CD4-positive, alpha-beta T cell treated with Interleukin-1 beta for 1 hour (primary cell): Measurements from ENCODE around the gene CDC37L1.
"Not testable (repeated sequence)": the region's sequence is repeated elsewhere in the genome, so short reads cannot be mapped to it uniquely, and the experiment has no call there.

ENCODE experiments used
- DNase-seq, 2 donors: peaks; one replicate each; pipeline ENCODE4 v3.0.0-alpha.2; 2020 to 2022

Gene CDC37L1

DNA sequence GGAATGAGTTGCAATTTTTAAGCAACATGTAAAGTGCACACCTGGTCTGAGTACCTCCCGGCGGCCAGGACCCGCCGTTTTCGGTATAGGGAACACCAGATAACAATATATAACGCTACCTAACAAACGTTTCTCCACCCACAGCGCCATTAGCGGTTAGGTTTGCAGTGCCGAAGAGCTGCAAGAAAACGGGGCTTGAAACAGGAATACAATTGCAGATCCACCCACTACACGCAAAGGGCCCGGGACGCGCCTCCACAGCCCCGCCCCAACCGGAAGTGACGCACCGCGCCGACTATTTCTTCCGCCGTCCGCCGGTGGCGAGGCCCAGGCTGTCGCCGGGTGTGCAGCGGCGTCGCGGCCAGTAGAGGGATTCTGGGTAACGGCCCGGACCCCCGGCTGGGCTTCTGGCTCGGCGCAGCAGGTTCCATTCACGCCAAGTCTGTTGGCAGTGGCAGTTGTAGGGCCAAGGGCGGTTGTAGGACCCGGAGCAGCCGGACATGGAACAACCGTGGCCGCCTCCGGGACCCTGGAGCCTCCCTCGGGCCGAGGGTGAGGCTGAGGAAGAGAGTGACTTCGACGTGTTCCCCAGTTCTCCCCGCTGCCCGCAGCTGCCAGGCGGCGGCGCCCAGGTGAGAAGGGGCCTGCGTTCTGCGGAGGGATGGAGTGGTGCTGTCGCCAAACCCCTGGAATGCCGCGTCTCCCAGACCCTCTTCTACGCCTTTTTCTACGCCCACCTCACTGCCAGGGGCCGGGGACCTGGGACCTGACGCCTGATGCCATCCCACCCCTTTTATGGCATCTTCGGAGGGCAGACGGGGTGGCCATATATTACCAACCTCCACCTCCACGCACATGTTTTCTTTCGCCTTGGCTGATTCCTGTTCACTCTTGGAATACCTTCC is at the start of gene CDC37L1:
Gene CDC37L1 (plus strand): TSS at position 302 of the 905 bp plus-strand sequence. CDS start 199 bp downstream, at position 501.
- peak; percentile 98 for DNase-seq

DNA sequence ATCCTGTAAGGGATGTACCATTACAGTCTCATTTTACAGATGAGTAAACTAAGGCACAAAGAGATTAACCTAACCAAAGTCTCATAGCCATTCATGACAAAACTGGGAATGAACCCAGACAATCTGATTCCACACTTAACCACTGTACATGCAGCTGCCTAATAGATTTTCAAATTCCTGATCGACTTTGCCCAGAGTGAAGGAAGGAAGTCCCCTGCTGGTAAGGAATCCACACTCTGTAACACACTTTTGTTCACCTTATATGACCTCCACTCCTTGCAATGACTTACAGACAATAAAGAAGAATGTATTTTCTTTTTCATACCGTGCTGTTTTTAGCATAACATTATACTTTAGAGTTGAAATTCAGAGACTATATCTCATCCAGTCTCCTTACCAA is 48.5 kb upstream of the CDC37L1 start:
- no peak for DNase-seq

DNA sequence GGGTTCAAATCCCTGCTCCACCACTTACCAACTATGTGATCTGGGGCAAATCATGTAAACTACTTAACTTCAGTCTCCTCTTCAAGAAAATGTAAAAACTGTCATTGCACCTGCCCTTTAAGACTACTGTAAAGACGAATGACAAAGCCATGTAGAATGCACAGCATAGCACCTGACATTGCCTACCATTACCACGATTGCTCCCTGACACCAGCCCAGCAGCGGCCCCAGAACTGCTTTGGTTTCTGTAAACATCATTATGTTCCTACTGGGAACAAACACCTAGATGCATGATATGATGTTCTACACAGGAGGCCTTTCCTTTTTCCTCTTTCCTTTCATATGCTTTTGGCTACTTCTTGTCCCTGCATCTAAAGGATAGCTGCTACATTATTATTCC is 40.4 kb upstream of the CDC37L1 start:
- DNase-seq: no peak

DNA sequence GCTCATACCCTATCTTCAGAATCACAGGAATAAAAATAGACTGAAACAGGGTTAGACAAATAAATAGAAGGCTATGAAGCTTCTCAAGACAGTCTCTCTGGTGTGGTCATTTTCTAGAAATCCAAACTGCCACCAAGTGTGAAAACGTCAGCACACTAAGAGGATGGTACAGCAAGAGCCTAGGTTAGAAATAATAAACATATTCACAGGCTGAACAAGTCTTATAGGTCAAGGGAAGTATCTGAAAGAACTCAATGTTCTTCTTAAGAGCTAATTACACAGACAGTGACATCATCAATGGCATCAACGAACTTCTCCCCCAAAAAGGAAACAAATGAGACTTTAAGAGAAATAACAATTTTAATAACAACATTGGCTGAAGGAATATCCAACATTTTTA is 39.9 kb upstream of the CDC37L1 start:
- DNase-seq: no peak

DNA sequence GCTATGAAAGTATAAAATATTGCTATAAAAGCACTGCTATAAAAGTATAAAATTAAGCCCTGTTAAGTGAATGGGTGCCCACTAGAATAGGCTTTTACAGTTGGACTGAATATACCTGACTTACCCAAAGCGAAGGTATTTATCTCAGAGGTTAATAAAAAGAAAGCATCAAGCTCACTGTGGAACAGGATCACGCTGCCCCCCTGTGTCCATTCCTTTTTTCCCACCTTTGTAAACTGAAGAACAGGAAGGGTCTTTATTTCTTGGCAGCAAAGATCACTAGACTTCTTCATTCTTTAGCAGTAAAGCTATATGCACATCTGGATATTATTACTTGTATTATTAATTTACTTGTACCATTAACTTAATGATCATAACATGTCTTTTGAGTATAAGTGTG is 39.3 kb upstream of the CDC37L1 start:
- DNase-seq: peak; percentile 24 to 48

DNA sequence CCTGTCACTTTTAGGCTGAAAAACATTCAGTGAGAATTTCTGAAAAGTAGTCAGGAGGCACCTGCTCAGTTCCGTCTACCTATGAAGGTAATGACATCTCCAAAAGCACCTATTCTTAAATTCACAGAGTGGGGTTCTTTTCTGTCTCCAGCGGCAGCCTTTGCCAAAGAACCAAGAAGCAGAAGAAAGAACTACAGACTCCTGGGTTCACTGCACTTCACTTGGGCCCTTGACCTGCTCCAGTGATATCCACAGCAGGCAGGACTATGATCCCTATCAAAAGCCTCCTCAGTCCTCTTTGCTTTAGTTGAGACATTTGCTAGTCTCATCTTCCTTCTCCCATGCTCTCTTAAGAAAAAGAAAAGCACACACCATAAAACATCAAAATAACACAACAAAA is 37.0 kb upstream of the CDC37L1 start:
- no peak for DNase-seq

DNA sequence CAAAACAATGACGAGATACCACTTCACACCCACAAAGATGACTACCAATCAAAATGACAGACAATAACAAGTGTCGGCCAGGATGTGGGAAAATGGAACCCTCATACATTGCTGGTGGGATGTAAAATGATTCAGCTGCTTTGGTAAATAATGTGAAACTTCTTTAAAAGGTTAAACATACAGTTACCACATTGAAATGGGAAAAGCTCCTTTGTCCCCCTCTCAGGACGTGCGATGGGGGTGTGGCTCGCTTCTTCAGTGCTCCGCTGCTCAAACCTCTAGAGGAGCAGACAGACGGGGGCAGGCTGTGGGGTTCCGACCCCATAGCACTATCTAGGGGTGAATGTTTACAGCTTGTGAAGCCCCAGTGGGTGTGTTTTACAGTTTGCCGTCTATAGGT is 25.3 kb upstream of the CDC37L1 start:
- DNase-seq: peak in 1 of 2 donors; percentile 22

DNA sequence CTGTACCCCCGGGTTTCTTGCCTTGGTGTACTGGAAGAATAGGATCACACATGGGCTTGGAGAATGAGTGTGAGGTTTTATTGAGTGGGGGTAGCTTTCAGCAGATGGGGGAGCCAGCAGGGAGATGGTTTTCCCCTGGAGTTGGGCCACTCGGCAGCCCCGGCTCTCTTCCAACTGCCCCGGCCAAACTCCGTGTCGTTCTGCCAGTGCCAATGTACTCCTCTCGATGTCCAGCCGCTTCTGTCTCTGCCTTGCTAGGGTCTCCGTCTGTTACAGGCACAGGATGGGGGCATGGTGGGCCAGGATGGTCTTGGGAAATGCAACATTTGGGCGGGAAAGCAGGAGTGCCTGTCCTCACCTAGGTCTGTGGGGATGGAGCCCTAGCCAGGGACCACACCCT is 24.8 kb upstream of the CDC37L1 start:
- DNase-seq: no peak

DNA sequence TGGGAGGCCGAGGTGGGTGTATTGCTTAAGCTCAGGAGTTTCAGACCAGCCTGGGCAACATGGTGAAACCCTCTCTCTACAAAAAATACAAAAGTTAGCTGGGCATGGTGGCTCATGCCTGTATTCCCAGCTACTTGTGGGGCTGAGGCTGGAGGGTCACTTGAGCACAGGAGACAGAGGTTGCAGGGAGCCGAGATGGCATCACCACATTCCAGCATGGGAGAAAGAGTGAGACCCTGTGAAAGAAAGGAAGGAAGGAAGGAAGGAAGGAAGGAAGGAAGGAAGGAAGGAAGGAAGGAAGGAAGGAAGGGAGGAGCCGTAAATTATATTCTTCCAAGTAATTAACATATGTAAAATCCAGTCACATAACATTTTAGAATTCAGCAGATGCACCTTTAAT is 23.2 kb upstream of the CDC37L1 start:
- not testable (repeated sequence) for DNase-seq

DNA sequence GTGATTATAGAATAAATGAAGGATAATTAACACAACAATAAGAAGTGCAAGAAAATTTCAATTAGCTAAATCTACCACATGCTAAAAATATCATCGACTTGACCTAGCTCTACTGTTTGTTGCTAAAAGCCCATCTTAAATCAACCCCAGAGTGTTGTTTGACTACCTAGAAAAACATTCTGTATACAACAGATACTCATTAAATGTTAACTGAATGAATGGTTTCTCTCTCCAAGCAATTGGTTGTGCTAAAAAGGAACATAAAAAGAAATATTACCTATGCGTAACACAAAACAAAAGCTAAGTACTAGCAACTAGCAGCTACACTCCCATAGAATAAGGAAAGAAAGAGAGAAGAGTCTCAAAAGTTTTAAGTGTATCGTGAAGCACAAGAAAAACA is 22.7 kb upstream of the CDC37L1 start:
- no peak for DNase-seq

DNA sequence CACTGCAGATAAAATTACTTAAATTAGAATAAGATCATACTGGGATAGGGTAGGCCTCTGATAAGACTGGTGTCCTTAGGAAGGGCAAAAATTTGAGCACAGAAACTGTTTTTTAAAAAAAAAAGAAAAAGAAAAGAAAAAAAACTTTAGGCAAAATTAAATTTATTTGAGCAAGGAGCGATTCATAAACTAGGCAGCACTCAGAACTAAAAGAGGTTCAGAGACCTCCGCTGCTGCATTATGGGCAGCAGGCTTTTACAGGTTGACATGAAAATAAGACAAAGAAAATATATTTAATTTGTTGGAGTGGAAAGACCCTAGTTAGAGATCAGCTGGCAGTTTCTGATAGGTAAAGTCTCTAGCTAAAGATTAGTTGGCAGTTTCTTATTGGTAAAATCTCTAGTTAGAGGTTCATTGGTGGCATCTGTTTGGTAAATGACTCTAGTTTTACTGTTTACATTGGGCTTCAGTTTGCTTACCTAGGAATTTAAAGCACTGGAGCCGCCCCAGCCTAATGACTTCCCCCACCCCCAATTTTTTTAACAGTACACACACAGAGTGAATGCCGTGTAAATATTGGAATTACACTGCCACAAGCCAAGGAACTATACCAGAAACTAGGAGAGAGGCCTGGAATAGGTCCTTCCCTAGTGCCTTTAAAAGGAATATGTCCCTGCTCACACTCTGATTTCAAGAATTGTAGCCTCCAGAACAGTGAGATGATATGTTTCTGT is 21.8 kb upstream of the CDC37L1 start:
- DNase-seq: no peak

DNA sequence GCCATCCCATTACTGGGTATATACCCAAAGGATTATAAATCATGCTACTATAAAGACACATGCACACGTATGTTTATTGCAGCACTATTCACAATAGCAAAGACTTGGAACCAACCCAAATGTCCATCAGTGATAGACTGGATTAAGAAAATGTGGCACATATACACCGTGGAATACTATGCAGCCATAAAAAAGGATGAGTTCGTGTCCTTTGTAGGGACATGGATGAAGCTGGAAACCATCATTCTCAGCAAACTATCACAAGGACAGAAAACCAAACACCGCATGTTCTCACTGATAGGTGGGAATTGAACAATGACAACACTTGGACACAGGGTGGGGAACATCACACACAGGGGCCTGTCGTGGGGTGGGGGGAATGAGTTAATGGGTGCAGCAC is 18.7 kb upstream of the CDC37L1 start:
- DNase-seq: not testable (repeated sequence)

DNA sequence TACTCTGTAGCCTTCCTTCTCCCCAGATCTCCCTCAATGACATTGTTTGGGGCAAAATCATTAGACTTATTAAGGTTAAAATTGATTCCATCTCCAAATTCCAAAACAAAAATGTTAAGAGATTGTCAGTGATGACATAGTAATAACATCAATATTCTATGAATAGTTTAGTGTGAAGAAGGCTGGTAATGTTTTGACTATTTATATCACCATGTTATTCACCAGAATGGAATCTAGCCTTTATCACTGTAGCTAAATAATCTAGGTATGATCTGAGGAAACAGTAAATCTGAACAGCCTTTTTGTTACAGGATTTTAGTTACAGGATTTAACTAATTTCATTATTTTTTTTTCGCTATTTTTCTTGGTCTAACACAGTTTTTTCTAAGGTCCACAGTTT is 18.2 kb upstream of the CDC37L1 start:
- no peak for DNase-seq

DNA sequence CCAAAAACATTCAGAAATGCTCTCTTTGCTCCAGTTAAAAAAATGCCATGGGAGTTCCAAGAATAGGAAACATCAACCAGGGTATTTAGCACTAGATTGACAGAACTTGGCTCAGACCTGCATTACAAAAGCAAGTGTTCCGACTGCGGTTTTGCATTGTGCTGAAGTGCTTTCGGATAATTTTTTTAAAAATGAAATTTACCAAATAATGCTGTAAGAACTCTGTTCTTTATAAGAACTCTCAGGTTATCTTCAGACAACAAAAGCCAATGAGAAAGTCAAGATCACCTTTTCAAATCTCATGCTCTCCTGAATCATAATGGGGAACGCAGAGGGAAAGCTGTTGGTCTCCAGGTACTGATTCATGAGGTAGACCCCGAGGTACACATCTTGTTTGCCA is 17.8 kb upstream of the CDC37L1 start:
- DNase-seq: no peak

DNA sequence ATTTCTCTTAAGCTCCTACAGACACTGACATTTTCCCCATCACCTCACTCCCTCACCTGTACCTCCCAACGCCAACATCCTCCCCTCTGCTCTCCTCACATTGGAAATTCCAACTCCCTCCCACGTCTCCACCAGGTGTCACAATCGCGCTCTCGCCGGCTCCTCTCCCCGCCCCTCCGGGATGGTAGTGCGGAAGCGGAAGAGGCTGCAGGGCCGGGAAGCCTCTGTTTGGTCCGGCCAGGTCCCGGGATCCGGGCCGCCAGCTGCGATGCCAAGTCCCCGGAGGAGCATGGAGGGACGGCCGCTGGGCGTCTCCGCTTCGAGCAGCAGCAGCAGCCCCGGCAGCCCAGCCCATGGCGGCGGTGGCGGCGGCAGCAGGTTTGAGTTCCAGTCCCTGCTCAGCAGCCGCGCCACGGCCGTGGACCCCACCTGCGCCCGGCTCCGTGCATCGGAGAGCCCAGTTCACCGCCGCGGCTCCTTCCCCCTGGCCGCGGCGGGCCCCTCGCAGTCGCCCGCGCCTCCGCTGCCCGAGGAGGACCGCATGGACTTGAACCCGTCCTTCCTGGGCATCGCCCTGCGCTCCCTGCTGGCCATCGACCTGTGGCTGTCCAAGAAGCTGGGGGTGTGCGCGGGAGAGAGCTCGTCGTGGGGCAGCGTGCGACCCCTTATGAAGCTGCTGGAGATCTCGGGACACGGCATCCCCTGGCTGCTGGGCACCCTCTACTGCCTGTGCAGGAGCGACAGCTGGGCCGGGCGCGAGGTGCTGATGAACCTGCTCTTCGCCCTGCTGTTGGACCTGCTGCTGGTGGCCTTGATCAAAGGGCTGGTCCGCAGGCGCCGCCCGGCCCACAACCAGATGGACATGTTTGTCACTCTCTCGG is 17.0 kb upstream of the CDC37L1 start, which contains the start of gene PLPP6:
Gene PLPP6 (plus strand): TSS at position 187 of the 881 bp plus-strand sequence. CDS start 82 bp downstream, at position 269.
- peak; percentile 73 to 79 for DNase-seq

DNA sequence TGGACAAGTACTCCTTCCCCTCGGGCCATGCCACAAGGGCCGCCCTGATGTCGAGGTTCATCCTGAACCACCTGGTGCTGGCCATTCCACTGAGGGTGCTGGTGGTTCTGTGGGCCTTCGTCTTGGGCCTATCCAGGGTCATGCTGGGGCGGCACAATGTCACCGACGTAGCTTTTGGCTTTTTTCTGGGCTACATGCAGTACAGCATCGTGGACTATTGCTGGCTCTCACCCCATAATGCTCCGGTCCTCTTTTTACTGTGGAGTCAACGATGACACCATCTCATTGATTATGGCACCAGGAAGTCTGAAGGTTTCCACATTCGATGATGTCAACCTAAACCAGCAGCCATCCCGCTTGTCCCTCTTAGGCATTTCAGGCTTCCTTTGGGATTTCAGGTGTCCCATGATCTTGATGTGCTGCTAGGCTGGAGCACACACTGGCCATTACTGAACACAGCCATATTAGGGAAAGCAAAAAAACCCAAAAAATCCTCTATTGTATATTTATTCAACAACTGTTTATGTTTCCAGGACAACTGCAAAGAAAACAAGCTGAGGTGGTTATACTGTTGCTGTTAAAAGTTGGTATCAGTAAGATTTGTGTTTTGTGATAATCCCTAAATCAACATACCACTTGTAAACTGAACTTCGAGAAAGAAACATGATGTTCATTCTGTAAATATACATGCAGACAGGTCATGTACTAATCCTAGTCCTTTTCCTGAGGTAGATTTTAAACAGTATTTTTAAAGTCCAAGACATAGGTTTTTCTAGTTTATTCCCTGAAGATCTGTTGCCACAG is 16.2 kb upstream of the CDC37L1 start:
- DNase-seq: no peak

DNA sequence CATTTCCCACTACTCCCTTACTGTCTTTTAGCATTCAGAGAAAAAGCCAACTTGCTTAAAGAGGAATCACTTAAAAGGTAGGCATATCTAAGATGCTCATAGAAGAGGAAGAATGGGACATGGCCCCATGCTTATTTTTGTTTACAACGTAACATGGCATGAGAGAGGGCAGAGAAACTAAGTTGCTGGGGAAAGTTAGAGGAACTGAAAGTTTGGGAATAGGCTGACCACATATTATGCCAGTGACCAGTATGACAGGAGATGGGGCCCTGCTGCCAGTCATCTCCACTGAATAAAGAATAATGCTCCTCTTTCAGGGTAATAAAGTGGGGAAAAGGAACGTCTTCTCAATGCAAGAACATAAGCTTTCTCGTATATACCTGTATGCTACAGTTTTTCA is 15.4 kb upstream of the CDC37L1 start:
- DNase-seq: no peak

DNA sequence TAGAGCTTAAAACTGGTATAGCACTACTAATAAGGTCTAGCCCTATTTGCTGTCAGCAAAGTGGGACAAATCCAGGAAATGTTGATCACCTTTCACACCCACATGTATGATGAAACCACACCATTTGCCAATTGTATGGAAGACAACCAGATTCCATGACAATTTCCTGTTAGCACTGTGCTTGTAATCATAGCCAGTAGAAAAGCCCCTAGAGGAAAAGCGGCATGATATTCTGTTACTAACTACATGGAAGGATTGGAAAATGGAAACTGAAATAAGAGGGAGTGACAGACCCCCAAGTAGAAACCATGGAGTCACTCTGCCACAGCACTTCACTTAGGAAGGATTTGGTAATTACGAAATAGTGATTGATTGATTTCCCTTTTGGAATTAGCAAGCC is 14.0 kb upstream of the CDC37L1 start:
- DNase-seq: no peak

DNA sequence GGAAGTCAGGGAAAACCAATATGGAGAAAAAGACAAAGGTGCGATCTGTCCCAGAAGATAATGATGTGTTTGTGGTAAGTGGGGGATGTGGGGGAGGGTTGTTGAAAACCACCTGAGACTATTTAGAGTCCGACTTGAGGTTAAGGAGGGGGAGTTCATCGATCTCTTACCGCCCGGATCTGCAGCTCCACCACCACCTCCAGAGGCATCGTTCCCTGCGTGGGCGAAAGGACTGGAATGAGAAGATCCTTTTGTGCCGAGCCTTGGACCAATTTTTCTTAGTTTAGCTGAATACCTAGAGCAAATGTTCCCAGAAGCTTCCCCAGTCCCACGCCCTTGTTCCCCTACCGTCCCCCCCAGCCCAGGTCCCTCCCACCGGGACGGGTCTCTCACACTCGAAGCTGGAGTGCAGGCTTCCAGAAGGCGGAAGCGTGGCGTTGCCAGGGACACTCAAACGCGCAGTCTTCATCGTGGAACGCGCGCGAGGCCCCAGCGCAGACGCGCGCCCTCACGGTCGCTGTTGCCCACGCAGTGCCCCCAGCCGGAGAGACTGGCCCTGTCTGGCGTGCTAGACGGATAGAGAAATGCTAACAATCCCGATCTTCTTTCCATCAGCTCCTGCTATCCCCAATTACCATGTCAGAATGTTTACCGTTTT is 13.2 kb upstream of the CDC37L1 start, which contains the start of gene SPATA6L:
Gene SPATA6L (minus strand): TSS at position 439 of the 658 bp plus-strand sequence. CDS start 230 bp downstream, at position 209.
- peak; percentile 40 to 41 for DNase-seq

DNA sequence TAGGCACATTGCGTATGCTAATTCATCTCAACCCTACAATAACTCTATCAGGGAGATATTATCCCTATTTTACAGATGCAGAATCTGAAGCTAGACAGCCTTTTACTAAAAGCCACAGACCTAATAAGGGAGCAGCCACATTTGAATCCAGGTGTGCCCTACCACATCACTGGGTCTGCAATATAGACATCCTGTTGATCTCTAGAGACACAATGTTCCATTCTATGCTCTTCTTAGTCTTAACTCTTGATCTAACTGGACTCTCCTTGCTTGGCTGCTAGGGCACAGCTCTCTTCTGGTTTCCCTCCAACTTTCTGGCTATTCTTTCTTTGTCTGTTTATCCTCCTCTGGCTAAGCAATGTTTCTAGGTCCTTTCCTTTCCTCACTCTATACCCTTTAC is 11.7 kb upstream of the CDC37L1 start:
- DNase-seq: no peak

DNA sequence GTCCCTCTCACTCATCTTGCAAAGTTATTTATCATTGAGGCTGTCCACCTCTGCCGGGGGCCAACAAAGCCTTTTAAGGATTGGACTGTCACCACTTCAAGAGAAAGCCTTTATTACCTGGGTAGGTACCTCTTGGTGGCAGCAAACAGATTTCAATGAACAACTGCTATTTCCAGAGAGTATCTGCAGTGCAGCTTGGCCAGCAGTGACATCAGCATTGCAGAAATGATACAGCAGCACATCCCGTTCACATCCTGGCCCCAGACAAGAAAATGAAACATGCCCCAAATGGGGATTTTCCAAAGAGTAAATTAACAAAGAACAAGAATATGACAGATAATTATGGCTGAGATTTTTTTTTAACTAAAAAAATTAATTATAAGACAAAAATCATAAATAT is 10.8 kb upstream of the CDC37L1 start:
- DNase-seq: no peak
